MG63 (cell line): ENCODE data around the gene TRMU. TPM values are rescaled to one million over a fixed set of nuclear protein-coding genes. Genes with fewer than 3 reads are reported as not detected.

Experiments
- DNase-seq: peaks from one replicate; pipeline ENCODE4 v3.0.0-alpha.2; 2020
- H3K27me3 ChIP-seq: fragments of 250-450 bp; sonication (Bioruptor Pico); 2 replicates; pipeline ENCODE4 v1.5.1; 2020; ENCODE audit warnings: mild to moderate bottlenecking, moderate library complexity
- H3K36me3 ChIP-seq: fragments of 250-450 bp; sonication (Bioruptor Pico); 2 replicates; pipeline ENCODE4 v1.5.1; 2020; ENCODE audit warnings: mild to moderate bottlenecking, moderate library complexity
- H3K4me3 ChIP-seq: fragments of 250-450 bp; sonication (Bioruptor Pico); 2 replicates; pipeline ENCODE4 v1.5.1; 2020; ENCODE audit warnings: mild to moderate bottlenecking, moderate library complexity
- H3K9me3 ChIP-seq: fragments of 250-450 bp; sonication (Bioruptor Pico); 2 replicates; pipeline ENCODE4 v1.5.1; 2020; ENCODE audit warnings: mild to moderate bottlenecking, moderate library complexity
- total RNA-seq: library from RNA; depleted of rRNA; stranded (reverse); fragments of >200 nt; shearing (Covaris generic); gene quantifications from 2 replicates; pipeline ENCODE4 v1.2.3, GENCODE V29; 2014; ENCODE audit warnings: low replicate concordance

The TRMU gene
- total RNA-seq, 1 experiment from 2014 or later, result 53.9 TPM

- Histone ChIP-seq H3K4me3 (no peak overlapping the region), H3K9me3 (no peaks in the 10 kb centered on the region), H3K36me3 (peaks cover 22% of the 10 kb centered on the region), H3K27me3 (no peaks in the 10 kb centered on the region)
- no peak for DNase-seq
These were observed 23.8 kb downstream of the TRMU start for GRCh38 chr22:46359362-46359761.

GRCh38 chr22:46360097-46360496 is 24.6 kb downstream of the TRMU start:
- DNase-seq, result no peak
- Histone ChIP-seq H3K4me3 (no peak overlapping the region), H3K36me3 (peaks cover 17% of the 10 kb centered on the region), H3K27me3 (no peaks in the 10 kb centered on the region), H3K9me3 (no peaks in the 10 kb centered on the region)

DNA sequence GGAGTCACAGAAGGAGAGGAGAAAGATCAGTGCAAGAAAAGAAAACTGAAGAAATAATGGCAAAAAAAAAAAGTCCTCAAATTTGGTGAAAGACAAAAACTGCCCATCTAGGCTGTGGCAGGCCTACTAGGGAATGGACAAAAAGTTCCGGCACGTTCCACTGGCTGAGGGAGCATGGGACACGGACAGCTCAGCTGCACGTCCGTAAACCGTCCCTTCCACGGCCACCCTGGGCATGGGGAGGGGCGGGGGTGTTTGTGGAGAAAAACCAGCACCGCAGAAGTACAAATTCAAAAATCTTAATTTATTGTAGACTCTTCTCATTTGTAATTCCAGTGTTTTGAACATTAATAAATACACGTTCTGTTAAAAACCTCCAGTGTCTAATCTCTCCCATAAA is 25.4 kb downstream of the TRMU start:
- no peak overlapping the region for H3K4me3 ChIP-seq
- DNase-seq, result no peak
- peaks cover 9% of the 10 kb centered on the region for H3K36me3 ChIP-seq
- no peaks in the 10 kb centered on the region for H3K9me3 ChIP-seq
- H3K27me3 ChIP-seq, result no peaks in the 10 kb centered on the region

- DNase-seq, result no peak
- no peaks in the 10 kb centered on the region for H3K9me3 ChIP-seq
- H3K36me3 ChIP-seq, result no peaks in the 10 kb centered on the region
- H3K4me3 ChIP-seq, result no peak overlapping the region
- no peaks in the 10 kb centered on the region for H3K27me3 ChIP-seq
These were observed 26.3 kb downstream of the TRMU start for GRCh38 chr22:46361826-46362202.

GRCh38 chr22:46362203-46362933 is 26.9 kb downstream of the TRMU start:
- Histone ChIP-seq H3K36me3 (no peaks in the 10 kb centered on the region), H3K4me3 (no peak overlapping the region), H3K9me3 (no peaks in the 10 kb centered on the region), H3K27me3 (no peaks in the 10 kb centered on the region)
- no peak for DNase-seq

- no peaks in the 10 kb centered on the region for H3K36me3 ChIP-seq
- H3K27me3 ChIP-seq, result no peaks in the 10 kb centered on the region
- H3K4me3 ChIP-seq, result no peak overlapping the region
- H3K9me3 ChIP-seq, result no peaks in the 10 kb centered on the region
- no peak for DNase-seq
These were observed 27.5 kb downstream of the TRMU start for GRCh38 chr22:46362934-46363515.

DNA sequence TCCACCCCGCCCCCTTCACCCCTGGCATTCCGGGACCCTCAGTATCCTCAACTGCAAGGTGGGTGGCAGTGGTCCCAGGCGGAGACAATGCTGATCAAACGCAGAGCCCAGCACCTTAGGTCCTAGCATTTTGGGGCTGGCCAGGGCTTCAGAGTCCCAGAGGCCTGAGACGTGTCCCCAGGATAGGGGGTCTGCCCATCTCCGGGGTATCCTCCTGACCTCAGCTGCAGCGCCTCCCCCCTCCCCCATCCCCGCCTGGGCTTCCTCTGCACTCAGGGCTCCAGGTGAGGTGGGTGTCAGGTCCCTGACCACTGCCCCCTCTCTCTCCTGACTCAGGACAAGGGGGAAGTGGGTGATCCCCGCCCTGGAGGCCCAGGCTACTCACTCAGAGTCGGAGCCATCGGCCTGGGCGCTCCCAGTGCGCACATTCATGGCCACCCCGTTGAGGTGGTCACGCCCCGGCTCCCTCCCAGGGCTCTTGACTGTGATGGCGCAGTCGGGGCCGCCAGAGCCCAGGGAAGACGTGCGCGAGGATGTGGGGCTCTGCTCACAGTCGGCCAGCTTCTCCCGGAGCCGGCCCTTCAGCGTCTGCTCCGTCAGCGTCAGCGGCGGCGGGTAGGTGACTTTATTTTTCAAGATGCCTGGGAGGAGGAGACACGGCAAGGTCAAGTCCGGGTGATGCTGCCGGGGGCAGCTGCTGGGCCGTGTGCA is 28.3 kb downstream of the TRMU start:
- Histone ChIP-seq H3K9me3 (no peaks in the 10 kb centered on the region), H3K27me3 (no peaks in the 10 kb centered on the region), H3K36me3 (no peaks in the 10 kb centered on the region), H3K4me3 (no peak overlapping the region)
- DNase-seq, result no peak

- H3K9me3 ChIP-seq, result no peaks in the 10 kb centered on the region
- H3K27me3 ChIP-seq, result no peaks in the 10 kb centered on the region
- no peaks in the 10 kb centered on the region for H3K36me3 ChIP-seq
- H3K4me3 ChIP-seq, result no peak overlapping the region
- no peak for DNase-seq
These were observed 29.0 kb downstream of the TRMU start for GRCh38 chr22:46364341-46365165.

- no peaks in the 10 kb centered on the region for H3K36me3 ChIP-seq
- H3K27me3 ChIP-seq, result no peaks in the 10 kb centered on the region
- DNase-seq, result no peak
- no peaks in the 10 kb centered on the region for H3K9me3 ChIP-seq
- no peak overlapping the region for H3K4me3 ChIP-seq
These were observed 29.7 kb downstream of the TRMU start for GRCh38 chr22:46365166-46365624.

GRCh38 chr22:46366327-46366731 is 30.8 kb downstream of the TRMU start:
- H3K27me3 ChIP-seq, result no peaks in the 10 kb centered on the region
- DNase-seq, result no peak
- H3K36me3 ChIP-seq, result no peaks in the 10 kb centered on the region
- H3K4me3 ChIP-seq, result no peak overlapping the region
- no peaks in the 10 kb centered on the region for H3K9me3 ChIP-seq

- no peak overlapping the region for H3K4me3 ChIP-seq
- H3K27me3 ChIP-seq, result no peaks in the 10 kb centered on the region
- no peaks in the 10 kb centered on the region for H3K36me3 ChIP-seq
- no peaks in the 10 kb centered on the region for H3K9me3 ChIP-seq
- no peak for DNase-seq
These were observed 31.5 kb downstream of the TRMU start for GRCh38 chr22:46366801-46367706.

GRCh38 chr22:46367707-46368191 is 32.2 kb downstream of the TRMU start:
- peak; percentile 49 for DNase-seq

GRCh38 chr22:46368422-46368821 is 32.9 kb downstream of the TRMU start:
- no peak for DNase-seq
- Histone ChIP-seq H3K27me3 (no peaks in the 10 kb centered on the region), H3K9me3 (no peaks in the 10 kb centered on the region), H3K36me3 (no peaks in the 10 kb centered on the region), H3K4me3 (no peak overlapping the region)

More at GRCh38 chr22:46367707-46368191, 32.2 kb downstream of the TRMU start:
- Histone ChIP-seq H3K9me3 (no peaks in the 10 kb centered on the region), H3K27me3 (no peaks in the 10 kb centered on the region), H3K36me3 (no peaks in the 10 kb centered on the region), H3K4me3 (no peak overlapping the region)

GRCh38 chr22:46368871-46369715 is 33.6 kb downstream of the TRMU start:
- no peak overlapping the region for H3K4me3 ChIP-seq
- H3K27me3 ChIP-seq, result no peaks in the 10 kb centered on the region
- DNase-seq, result no peak
- no peaks in the 10 kb centered on the region for H3K9me3 ChIP-seq
- H3K36me3 ChIP-seq, result no peaks in the 10 kb centered on the region
